HG03108 (cell line): ENCODE data around the gene AFF4.

Source experiments
- ATAC-seq: cut with Tn5 transposase; IDR thresholded peaks from one replicate; pipeline ENCODE4 v1.9.1; 2021; ENCODE audit warnings: moderate library complexity; ENCODE audit not compliant: unreplicated experiment

AFF4 gene

GRCh38 chr5:132889501-132889900, 73.9 kb downstream of the AFF4 start:
- ATAC-seq = no peak

DNA sequence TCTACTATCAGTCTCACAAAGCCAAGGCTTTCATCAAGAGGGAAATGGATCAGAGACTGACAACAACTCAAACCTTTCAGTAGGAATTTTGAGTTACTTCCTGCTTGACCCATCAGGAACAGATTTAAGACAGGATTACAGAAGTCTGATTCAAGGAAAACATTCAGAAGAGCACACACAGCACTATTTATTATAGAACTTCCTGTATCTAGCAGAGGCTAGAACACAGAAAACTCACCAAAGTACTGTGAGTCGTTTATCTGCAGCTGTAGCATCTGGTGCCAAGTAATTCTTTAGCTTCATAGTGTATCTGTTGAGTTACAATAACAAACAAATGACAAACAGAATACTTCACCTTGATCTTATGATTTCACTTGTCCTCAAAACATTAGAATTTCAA, 76.2 kb downstream of the AFF4 start:
- ATAC-seq = no peak

GRCh38 chr5:132886064-132886823, 77.2 kb downstream of the AFF4 start:
- ATAC-seq = no peak

DNA sequence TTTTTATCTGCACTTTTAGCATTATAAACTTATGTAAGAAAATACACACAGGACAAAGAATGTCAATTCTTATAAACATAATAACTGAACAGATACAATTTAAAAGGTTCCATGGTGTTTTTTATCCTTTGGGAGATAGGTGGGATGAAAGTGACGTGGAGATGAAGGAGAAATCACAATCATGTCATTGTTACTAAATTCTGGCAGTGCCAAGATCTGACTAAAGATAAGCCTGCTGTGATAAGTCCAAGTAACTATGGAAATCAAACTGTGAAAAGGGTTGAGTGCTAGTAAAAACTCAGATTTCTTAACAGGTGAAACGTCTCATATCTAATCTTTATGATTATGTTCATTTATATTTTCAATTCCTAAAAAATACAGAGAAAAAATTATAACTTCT, 78.9 kb downstream of the AFF4 start:
- no peak for ATAC-seq

DNA sequence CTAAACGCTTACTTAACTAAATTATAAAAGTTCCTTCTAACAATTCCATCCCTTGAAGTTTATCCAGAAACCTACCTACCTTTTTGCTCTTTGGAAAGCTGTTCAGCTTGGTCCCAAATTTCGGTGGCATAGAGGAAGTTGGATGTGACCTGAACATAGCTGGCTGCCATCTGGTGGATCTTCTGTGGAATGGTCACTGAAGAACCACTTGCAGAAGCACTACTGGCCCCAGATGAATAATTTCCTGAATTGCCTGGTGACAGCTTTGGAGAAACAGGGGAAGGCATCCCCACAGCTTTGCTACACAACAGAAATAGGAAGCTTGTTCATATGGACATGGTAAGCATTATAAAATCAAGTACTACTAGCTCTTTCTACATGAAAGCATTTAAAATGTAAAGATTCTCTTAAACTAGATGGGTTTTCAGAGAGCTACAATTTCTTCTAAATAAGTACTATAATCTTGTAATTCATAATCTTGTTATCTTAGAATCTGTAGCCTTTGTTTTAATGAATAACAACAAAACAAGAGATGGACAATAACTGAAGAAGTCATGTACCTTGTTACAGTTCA, 80.1 kb downstream of the AFF4 start:
- ATAC-seq = peak; percentile 70

DNA sequence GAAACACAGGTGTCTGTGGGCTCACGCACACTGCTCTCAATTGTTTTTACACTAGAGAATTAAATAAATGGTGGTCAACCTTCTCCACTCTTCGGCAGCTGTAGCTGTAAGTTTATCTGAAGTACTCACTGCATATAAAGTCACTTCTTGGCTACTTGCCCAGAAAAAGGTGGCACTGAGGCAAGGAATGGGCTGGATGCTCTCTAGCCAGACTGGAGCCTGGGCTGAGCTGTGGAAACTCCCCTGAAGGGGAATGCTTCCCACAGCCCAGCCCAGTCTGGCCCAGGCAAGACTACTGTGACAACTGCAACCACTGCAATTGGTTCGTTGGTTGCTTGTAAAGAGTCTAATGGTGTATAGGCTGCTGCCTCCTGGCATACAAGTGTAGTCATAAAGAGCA, 85.5 kb downstream of the AFF4 start:
- ATAC-seq = no peak

GRCh38 chr5:132877466-132877865, 86.0 kb downstream of the AFF4 start:
- no peak for ATAC-seq

DNA sequence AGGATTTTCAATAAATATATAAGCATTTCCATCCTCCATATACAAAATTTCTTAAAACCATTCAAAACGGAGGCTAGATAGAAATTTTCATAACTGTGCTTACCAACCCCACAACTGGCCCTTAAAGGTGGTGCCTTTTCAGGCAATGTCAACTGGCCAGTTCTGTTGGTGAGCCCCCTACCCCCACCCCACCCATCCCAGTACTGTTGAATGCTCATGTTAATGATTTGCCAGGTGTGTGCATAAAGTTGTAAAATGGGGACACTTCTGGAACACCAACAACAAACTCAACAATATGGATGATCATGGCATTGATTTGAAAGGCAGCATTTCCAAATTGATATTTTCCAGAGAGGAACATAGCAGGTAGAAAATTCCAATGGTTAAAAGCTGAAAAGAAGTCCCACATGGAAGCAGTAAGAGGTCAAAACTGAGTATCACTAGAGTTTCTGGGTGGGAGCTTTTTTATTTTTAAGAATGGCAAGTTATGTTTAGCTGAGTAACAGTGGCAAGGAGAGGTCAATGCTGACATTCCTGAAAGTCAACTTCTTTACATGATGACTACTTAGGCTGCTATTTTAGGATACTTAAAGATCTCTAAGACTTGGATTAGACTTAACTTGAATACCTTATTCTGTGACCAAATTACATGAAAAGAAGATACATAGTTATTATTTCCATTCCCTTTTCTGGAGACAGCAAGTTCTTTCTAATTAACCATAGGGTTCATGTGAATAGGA, 87.2 kb downstream of the AFF4 start:
- no peak for ATAC-seq

- no peak for ATAC-seq
These were observed 89.5 kb downstream of the AFF4 start for GRCh38 chr5:132873930-132874271.

DNA sequence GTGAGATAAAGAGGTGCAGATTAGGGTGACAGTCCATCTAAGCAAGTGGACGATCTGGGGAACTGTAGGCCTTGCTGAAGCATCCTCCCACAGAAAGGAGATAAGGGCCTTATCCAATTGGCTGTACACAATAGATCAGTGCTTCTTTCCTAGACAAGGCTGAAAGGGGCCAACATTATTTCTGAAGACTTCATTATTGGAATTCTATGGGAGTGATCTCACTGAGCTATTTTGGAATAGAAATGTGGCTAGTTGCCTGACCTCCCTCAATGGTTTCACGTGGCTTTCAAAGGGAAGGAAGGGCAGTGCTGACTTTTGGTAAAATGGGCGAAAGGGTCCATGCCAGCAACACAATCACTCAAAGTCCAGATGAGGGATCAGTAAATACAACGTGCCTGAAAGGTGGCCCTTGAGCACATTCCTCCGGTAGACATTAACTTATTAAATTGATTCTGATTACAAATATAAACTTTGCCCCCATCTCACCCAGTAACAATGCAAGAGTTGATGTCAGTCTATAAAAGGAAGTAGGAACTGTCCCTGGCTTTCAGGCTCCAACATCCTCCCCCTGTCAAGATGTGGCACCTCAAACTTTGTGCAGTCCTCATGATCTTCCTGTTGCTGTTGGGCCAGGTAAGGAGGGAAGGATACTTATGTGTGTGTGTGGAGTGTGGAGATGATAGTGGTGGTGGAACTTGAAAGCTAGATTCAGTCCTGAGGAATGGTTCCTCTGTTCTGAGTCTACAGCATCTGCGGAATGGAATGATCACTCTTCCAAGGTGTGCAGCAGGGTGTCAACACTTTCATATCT, 90.1 kb downstream of the AFF4 start, which contains the start of gene LEAP2:
TSS of gene LEAP2 (plus strand) at position 550 of the 811 bp plus-strand sequence. CDS start at position 577, 27 bp downstream.
- no peak for ATAC-seq

DNA sequence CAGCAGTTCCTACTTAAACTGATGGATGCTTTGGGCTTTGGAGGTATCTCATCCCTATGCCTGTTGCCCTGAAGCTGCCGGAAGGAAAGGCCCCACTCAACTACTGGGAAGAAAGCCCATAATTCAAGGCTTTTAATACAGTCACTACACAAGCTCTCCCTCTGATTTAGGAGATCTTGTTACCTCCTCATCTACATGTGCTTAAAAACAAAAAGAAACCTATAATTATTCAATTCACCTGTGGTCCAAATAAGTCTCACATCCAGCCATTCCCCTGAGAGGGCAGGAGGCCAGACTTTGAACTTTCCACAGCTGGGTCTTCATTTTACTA, 90.7 kb downstream of the AFF4 start:
- ATAC-seq = no peak

DNA sequence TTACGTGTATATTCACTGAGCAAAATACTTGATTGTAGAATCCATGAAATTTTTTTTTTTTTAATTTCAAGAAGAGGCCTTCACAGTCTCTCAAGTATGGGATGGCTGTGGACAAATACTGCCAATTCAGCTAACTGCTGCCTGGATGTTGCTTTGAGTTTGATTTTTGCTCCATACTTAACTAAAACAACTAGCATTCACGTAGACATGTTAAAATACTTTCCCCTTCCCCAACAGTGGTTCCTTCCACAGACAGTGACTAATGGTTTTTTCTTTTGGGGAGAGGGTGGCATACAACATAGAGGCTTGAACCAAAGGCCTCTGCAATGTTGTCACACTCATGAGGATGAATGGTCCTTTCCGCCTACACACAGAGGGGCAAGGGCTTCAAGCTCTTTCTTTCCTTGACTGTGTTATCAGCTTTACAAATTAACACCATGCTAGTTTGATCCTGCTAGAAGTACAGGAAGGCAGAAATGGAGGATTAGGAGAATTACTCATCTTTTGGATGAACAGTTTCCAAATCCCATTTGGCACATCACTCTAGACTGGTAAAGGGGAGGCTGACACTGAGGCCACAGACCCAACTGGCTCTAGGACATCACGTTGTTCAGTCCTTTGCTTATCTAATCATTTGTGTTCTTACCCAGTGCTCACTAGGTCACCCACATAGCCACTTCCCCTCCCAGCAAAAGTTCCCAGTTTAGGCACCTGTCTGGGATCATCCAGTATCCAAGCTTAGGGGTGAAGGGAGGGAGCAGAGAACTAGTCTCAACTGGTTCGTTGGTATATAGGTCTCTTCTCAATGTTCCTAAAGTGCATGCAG, 91.8 kb downstream of the AFF4 start:
- no peak for ATAC-seq

DNA sequence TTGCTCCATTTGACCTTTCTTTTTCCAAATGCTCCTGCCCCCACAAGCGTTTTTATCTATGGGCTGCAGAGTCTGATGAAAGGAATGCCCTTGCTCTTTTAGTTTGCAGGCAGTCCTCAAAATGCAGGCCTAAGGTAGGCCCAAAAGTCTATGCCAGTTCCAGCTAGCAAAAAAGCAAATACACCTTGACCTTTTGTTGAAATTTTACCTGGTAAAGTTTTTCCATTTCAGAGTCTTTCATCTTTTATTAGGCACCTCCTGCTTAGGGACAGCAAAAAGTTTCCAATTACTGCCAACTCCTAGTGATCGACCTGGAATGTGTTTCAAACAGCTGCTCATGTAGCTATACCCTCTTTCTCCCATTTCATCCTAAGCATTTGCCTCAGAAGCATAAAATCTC, 92.6 kb downstream of the AFF4 start:
- no peak for ATAC-seq

GRCh38 chr5:132868754-132869153, 94.7 kb downstream of the AFF4 start:
- no peak for ATAC-seq

DNA sequence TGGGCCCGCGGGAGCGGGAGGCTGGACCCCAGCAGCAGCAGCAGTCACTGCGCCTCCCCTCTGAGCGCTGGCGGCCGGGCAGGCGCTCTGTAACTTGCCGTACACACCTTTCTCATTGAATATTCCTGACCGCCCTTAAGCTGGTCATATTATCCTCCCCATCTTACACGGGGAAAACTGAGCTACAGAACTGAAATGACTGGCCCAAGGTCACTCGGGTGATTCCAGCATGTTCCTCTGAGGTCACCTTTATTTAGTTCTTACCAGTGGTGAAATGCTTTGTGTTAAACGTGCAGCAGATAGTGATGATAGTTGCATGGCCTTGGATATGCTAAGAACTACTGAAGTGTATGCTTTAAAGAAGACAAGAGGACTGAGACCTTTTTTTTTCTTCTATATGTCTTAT, 96.4 kb downstream of the AFF4 start:
- no peak for ATAC-seq

DNA sequence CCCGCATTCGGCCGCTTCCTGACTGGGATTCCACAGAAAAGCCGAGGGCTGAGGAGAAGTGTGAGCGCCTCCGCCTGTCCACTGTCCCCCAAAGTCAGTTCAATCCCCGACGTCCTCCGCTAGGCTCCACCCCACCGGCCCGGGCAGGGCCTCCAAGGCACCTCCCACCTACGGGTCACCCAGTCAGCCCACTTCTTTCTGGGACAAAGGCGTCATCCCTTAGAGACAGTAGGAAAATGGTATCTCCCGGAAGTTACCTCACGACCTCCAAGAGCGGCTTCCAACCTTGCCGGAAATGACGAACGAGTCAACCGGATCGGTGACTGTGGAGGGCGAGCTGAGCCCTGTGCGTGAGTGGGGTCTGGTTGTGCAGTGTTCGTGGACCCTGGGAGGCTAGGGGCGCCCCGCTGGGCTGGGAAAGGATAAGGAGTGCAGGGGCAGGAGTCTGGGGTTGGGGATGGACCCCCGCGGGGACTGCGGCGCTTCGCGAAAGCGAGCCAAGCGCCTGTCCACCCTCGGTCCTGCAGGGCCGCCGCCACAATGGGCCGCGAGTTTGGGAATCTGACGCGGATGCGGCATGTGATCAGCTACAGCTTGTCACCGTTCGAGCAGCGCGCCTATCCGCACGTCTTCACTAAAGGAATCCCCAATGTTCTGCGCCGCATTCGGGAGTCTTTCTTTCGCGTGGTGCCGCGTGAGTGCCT, 96.9 kb downstream of the AFF4 start, which contains the start of the genes GDF9 and UQCRQ:
TSS of gene GDF9 (minus strand) at position 128 of the 704 bp plus-strand sequence. CDS start 1,936 bp downstream, outside the sequence.
TSS of gene UQCRQ (plus strand) at position 301 of the 704 bp plus-strand sequence. CDS start at position 541, 240 bp downstream.
- ATAC-seq = peak; percentile 99

DNA sequence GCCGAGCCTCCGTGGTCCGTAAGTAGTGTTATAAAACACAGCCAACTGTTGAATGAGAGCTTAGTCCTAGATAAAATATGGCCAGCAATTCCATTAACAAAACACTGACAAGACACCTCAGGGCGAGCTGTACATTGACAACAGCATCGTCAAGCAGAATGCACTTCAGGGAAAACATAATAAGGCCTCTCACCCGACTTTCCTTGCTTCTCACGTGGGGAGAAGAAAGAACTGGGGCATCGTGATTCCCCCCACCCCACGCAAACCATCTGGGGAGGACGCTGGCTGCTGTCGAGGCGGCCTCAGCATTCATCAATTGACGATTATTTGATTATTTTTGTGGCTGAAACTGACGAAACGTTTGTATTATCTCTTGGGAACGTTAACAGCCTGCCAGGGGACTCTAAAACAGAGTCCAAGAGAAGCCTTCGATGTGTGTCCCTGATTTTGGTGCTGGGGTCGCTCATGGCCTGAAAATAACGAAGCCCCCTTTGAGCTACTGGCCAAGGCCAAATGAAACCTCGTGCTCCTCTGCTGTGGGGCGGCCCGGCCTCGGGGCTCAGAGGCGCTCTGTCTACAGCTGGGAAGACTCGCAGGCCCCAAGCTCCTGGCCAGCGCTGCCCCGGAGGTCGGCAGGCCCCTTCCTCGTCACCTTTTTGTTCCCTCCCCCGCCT, 97.6 kb downstream of the AFF4 start:
- ATAC-seq = no peak

- no peak for ATAC-seq
These were observed 102.7 kb downstream of the AFF4 start for GRCh38 chr5:132860742-132861141.

DNA sequence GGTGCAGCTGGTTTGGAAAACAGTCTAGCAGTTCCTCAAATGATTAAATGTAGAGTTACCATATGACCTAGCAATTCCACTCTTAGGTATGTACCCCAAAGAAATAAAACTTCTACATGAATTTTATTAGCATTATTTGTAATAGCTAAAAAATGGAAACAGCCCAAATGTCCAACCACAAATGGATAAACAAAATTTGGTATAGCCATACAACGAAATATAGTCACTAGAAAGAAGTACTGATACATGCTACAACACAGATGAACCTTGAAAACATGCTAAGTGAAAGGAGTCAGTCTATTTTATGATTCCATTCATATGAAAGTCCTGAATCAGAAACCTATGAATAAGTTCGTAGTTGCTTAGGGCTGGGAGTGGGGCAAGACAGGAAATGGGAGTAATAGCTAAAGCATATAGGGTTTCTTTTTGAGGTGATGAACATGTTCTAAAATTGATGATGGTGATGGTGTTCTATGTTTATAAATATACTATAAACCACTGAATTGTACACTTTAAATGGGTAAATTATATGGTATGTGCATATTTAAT, 103.5 kb downstream of the AFF4 start:
- no peak for ATAC-seq
